ENCODE results near the gene STYXL2.

STYXL2 gene

DNA sequence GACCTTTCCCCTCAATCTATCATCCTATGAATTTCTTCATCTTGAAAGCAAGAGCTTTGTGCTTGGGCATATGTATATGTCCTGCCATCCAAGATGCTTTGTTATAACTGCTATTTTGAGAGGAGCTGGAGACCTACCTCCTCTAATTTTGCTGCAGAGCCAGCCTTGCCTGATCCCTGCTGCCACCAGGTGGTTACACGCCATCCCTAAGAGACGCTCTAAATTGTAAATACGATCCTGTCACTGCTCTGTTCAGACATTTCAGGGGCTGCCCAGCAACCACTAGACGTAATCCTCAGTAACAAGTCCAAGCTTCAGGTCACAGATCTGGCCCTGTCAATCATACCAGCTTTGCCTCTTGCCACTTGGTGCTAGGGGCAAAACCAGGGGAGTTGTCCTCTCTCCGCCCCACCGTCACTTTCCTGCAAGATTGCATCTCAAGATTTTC is 36.6 kb upstream of the STYXL2 start:
- no peak overlapping the region for H3K27ac ChIP-seq
- peak; percentile 40 for TF ChIP-seq CTCF (conservative IDR thresholded peaks at IDR 0.05; ENCODE audit: low read depth)
- ChIA-PET CTCF (interaction anchor here (0.6 to 9.8 kb wide), 6 partner anchors 10 to 183 kb away, joined by 3 to 119 read pairs (median 3); partner anchors contain the start of gene TADA1), POLR2A (ENCODE audit: low non-redundant PET) (no interaction called here)
- DNase-seq (ENCODE audit: low spot score) = peak; percentile 38

GRCh38 chr1:167059045-167059808 is 34.6 kb upstream of the STYXL2 start:
- ChIA-PET POLR2A (ENCODE audit: low non-redundant PET) (no interaction called here), CTCF (interaction anchor here (0.5 to 9.8 kb wide), 26 partner anchors 9 to 1159 kb away, joined by 3 to 119 read pairs (median 4); partner anchors contain the start of gene POGK)
- H3K27ac ChIP-seq = no peak overlapping the region
- TF ChIP-seq CTCF (conservative IDR thresholded peaks at IDR 0.05; ENCODE audit: low read depth) = peak; percentile 91
- peak; percentile 49 for DNase-seq (ENCODE audit: low spot score)

- CTCF ChIA-PET = interaction anchor here (0.5 to 9.8 kb wide), 20 partner anchors 9 to 1159 kb away, joined by 3 to 119 read pairs (median 4); partner anchors contain the start of gene POGK
- POLR2A ChIA-PET (ENCODE audit: low non-redundant PET) = no interaction called here
- no peak overlapping the region for H3K27ac ChIP-seq
- no peak for DNase-seq (ENCODE audit: low spot score)
- TF ChIP-seq CTCF (conservative IDR thresholded peaks at IDR 0.05; ENCODE audit: low read depth) = no peak
Measured at GRCh38 chr1:167059809-167060107, 34.1 kb upstream of the STYXL2 start.

- POLR2A ChIA-PET (ENCODE audit: low non-redundant PET) = no interaction called here
Measured at GRCh38 chr1:167060141-167061072, 33.5 kb upstream of the STYXL2 start.

GRCh38 chr1:167061073-167061464 is 32.8 kb upstream of the STYXL2 start:
- DNase-seq (ENCODE audit: low spot score) = no peak

More at GRCh38 chr1:167060141-167061072, 33.5 kb upstream of the STYXL2 start:
- no peak for TF ChIP-seq CTCF (conservative IDR thresholded peaks at IDR 0.05; ENCODE audit: low read depth)
- CTCF ChIA-PET = interaction anchor here (0.5 to 9.8 kb wide), 11 partner anchors 10 to 1898 kb away, joined by 3 to 119 read pairs (median 5); no protein-coding TSS in a partner anchor
- H3K27ac ChIP-seq = no peak overlapping the region
- DNase-seq (ENCODE audit: low spot score) = no peak

More at GRCh38 chr1:167061073-167061464, 32.8 kb upstream of the STYXL2 start:
- POLR2A ChIA-PET (ENCODE audit: low non-redundant PET) = no interaction called here
- CTCF ChIA-PET = interaction anchor here (0.6 to 9.8 kb wide), 3 partner anchors 151 to 1898 kb away, joined by 3 to 119 read pairs (median 4); no protein-coding TSS in a partner anchor
- no peak for TF ChIP-seq CTCF (conservative IDR thresholded peaks at IDR 0.05; ENCODE audit: low read depth)
- no peak overlapping the region for H3K27ac ChIP-seq

Measured in RWPE1 (cell line).